Vagina (tissue), 2 donors: ENCODE data around the gene COL1A2.

Experiments used
- CTCF ChIP-seq, 3 experiments: fragments of 450-650 bp in 2 of 3; fragments of 200-600 bp in 1 of 3; sonication (generic) in 1 of 3; IDR thresholded peaks; one replicate each; pipeline ENCODE4 v1.5.1; 2017 to 2019; ENCODE audit warnings: antibody characterized with exemption in 3 of 3, mild to moderate bottlenecking in 2 of 3, moderate library complexity in 2 of 3
- POLR2A ChIP-seq, 2 donors: fragments of 450-650 bp; IDR thresholded peaks; one replicate each; pipeline ENCODE4 v1.6.1; 2017; ENCODE audit warnings: antibody characterized with exemption in 2 of 2, mild to moderate bottlenecking in 2 of 2, moderate library complexity in 2 of 2

GRCh38 chr7:94395141-94396036 lies 694 bp downstream of the COL1A2 start:
- peak in 2 of 3 experiments; percentile 56 to 78 for TF ChIP-seq CTCF (IDR thresholded peaks at IDR 0.05)
- no peak for TF ChIP-seq POLR2A (IDR thresholded peaks at IDR 0.05)
